HepG2 (cell line): ENCODE data around the gene ABHD17A. TPM values are rescaled to one million over a fixed set of nuclear protein-coding genes. Genes with fewer than 3 reads are reported as not detected.

Experiments used
- ARHGAP35 ChIP-seq: sonication (generic); formaldehyde crosslinking; IDR thresholded peaks from 2 replicates; pipeline ENCODE4 v1.9.0; 2022; ENCODE audit warnings: mild to moderate bottlenecking, inconsistent platforms, moderate library complexity, missing genetic modification reagents, borderline replicate concordance
- HNRNPL ChIP-seq: fragments of 200-400 bp; formaldehyde crosslinking; IDR thresholded peaks from 2 replicates; pipeline ENCODE4 v1.6.1; 2017; ENCODE audit warnings: mild to moderate bottlenecking, low read depth, low read length
- KLF11 ChIP-seq: IDR thresholded peaks from 2 replicates; pipeline ENCODE4 v1.6.1; 2016; ENCODE audit warnings: missing compliant biosample characterization
- MED8 ChIP-seq: sonication (generic); formaldehyde crosslinking; IDR thresholded peaks from 2 replicates; pipeline ENCODE4 v1.8.1; 2023; ENCODE audit warnings: mild to moderate bottlenecking, missing genetic modification reagents; ENCODE audit not compliant: insufficient replicate concordance
- MLLT10 ChIP-seq: sonication (generic); formaldehyde crosslinking; IDR thresholded peaks from 2 replicates; pipeline ENCODE4 v1.4.0; 2020; ENCODE audit warnings: missing genetic modification reagents
- NR1H2 ChIP-seq: sonication (generic); formaldehyde crosslinking; IDR thresholded peaks from 2 replicates; pipeline ENCODE4 v1.8.1; 2022; ENCODE audit warnings: low read depth, missing genetic modification reagents, borderline replicate concordance
- PHF5A ChIP-seq: IDR thresholded peaks from one replicate; pipeline ENCODE4 v1.6.1; 2018; ENCODE audit warnings: low read depth, missing genetic modification reagents; ENCODE audit not compliant: unreplicated experiment
- SCMH1 ChIP-seq: sonication (generic); formaldehyde crosslinking; IDR thresholded peaks from 2 replicates; pipeline ENCODE4 v1.9.0; 2021; ENCODE audit warnings: missing genetic modification reagents, mild to moderate bottlenecking, borderline replicate concordance
- SRSF4 ChIP-seq: fragments of 200-400 bp; formaldehyde crosslinking; IDR thresholded peaks from one replicate; pipeline ENCODE4 v1.6.1; 2018; ENCODE audit warnings: mild to moderate bottlenecking, low read depth, low read length, moderate library complexity; ENCODE audit not compliant: poor library complexity, severe bottlenecking
- ZBTB7A ChIP-seq: sonication (generic); formaldehyde crosslinking; IDR thresholded peaks from 2 replicates; pipeline ENCODE4 v1.8.0; 2022; ENCODE audit warnings: mild to moderate bottlenecking, missing genetic modification reagents
- ZFYVE20 ChIP-seq: sonication (generic); formaldehyde crosslinking; IDR thresholded peaks from 2 replicates; pipeline ENCODE4 v1.8.0; 2023; ENCODE audit warnings: low read depth, mild to moderate bottlenecking, moderate library complexity, missing genetic modification reagents, borderline replicate concordance
- ZNF101 ChIP-seq: sonication (generic); formaldehyde crosslinking; IDR thresholded peaks from 2 replicates; pipeline ENCODE4 v1.4.0; 2020; ENCODE audit warnings: mild to moderate bottlenecking, low read depth, missing genetic modification reagents, borderline replicate concordance
- ZNF260 ChIP-seq: sonication (generic); formaldehyde crosslinking; IDR thresholded peaks from 2 replicates; pipeline ENCODE4 v1.4.0; 2020; ENCODE audit warnings: missing genetic modification reagents, low read depth, mild to moderate bottlenecking, borderline replicate concordance
- ZNF3 ChIP-seq: IDR thresholded peaks from 2 replicates; pipeline ENCODE4 v1.7.0; 2017; ENCODE audit warnings: inconsistent platforms
- ZNF382 ChIP-seq: sonication (generic); formaldehyde crosslinking; IDR thresholded peaks from 2 replicates; pipeline ENCODE4 v1.5.0; 2020; ENCODE audit warnings: missing genetic modification reagents, mild to moderate bottlenecking, borderline replicate concordance
- ZNF569 ChIP-seq: sonication (generic); formaldehyde crosslinking; IDR thresholded peaks from 2 replicates; pipeline ENCODE4 v1.5.0; 2020; ENCODE audit warnings: mild to moderate bottlenecking, missing genetic modification reagents, moderate library complexity, borderline replicate concordance
- ZSCAN9 ChIP-seq: IDR thresholded peaks from 2 replicates; pipeline ENCODE4 v1.6.1; 2016; ENCODE audit warnings: borderline replicate concordance
- polyA plus RNA-seq, 8 experiments: library from polyadenylated mRNA; depleted of rRNA in 3 of 8; stranded (reverse) in 7 of 8; unstranded in 1 of 8; fragments of >200 nt; fragmentation: Illumina TruSeq in 4 of 8; extraction: Trizol in 4 of 8; gene quantifications; 2 replicates each; pipeline versions ENCODE4 v1.2.1 to v1.2.3, GENCODE V29; 2011 to 2016; ENCODE audit warnings: low read depth in 4 of 8, missing spikeins in 1 of 8, mixed read lengths in 1 of 8; ENCODE audit not compliant: insufficient read depth in 1 of 8
- total RNA-seq, 5 experiments: library from RNA; depleted of rRNA; stranded (reverse); fragments of >200 nt; fragmentation: Illumina TruSeq; extraction: Trizol; gene quantifications; 2 replicates each; pipeline ENCODE4 v1.2.3, GENCODE V29; 2016; ENCODE audit warnings: low read depth in 1 of 5
- TF ChIP-seq, protein P1 (sequence below): sonication (generic); formaldehyde crosslinking; IDR thresholded peaks from 2 replicates; pipeline ENCODE4 v1.5.0; 2020; ENCODE audit warnings: mild to moderate bottlenecking, missing genetic modification reagents, borderline replicate concordance
- TF ChIP-seq, protein P2 (sequence below): sonication (generic); formaldehyde crosslinking; IDR thresholded peaks from 2 replicates; pipeline ENCODE4 v1.4.0; 2020; ENCODE audit warnings: mild to moderate bottlenecking, missing genetic modification reagents
- TF ChIP-seq, protein P3 (sequence below): sonication (generic); formaldehyde crosslinking; IDR thresholded peaks from 2 replicates; pipeline ENCODE4 v1.5.0; 2020; ENCODE audit warnings: missing genetic modification reagents

ABHD17A gene
- total and polyA plus RNA-seq, 2 of the 13 experiments (the other 11 are each of a cell fraction or from before 2014, with no cell fraction given) = 27.7 to 40.8 TPM

DNA sequence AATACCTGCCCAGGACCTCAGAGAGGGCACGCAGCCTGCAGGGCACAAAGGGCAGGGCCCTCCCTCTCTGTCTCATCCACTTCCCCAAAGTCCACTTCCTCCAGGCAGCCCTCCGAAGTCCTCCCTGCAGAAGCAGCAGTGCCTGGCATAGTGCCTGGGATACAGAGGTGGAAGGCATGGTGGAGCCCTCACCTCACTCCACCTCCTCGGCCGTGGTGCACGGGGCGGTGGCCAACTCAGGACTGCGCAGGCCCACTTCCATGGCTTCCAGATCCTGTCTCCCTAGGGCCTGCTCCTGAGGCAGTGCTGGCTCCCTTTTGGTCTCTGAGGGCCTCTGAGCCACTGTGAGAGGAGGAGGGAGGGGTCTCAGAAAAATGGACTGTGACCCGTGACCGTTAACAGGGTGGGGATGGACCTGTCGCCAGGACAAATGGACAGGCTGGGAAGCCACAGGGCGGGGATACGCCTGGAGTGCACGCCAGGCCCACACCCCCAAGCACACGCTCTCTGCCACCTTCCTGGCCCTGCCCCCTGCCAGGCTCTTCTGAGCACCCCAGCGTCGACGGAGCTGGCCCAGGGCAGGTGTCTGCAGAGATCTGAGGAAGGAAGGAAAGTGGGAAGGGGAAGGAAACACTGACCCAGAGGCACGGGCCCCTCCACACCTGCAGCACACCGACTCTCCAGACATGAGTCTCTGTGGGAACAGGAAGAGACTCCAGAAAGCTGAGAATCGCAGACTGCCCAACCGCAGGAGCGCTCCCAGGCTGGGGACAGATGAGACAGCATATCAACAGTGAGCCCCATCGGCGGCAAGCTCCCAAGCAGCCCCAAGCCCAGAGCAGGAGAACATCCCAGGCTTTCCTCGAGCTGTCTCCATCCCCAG is 45.4 kb downstream of the ABHD17A start (continued):
- TF ChIP-seq, protein P1, sequence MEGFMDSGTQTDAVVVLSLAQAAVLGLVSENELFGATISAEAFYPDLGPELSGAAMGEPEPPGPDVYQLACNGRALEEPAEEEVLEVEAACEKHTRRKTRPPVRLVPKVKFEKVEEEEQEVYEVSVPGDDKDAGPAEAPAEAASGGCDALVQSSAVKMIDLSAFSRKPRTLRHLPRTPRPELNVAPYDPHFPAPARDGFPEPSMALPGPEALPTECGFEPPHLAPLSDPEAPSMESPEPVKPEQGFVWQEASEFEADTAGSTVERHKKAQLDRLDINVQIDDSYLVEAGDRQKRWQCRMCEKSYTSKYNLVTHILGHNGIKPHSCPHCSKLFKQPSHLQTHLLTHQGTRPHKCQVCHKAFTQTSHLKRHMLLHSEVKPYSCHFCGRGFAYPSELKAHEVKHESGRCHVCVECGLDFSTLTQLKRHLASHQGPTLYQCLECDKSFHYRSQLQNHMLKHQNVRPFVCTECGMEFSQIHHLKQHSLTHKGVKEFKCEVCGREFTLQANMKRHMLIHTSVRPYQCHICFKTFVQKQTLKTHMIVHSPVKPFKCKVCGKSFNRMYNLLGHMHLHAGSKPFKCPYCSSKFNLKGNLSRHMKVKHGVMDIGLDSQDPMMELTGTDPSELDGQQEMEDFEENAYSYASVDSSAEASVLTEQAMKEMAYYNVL (CRISPR knock-in tag) = no peak; the same call in 1 of the 2 replicates
- TF ChIP-seq ZNF101 (CRISPR knock-in tag) = no peak
- no peak for TF ChIP-seq KLF11
- TF ChIP-seq SCMH1 = no peak
- TF ChIP-seq ZFYVE20 (CRISPR knock-in tag) = no peak
- TF ChIP-seq ZBTB7A (CRISPR knock-in tag) = no peak
- no peak for TF ChIP-seq SRSF4
- TF ChIP-seq MLLT10 (CRISPR knock-in tag) = no peak
- TF ChIP-seq HNRNPL = peak; percentile 93
- TF ChIP-seq, protein P2, sequence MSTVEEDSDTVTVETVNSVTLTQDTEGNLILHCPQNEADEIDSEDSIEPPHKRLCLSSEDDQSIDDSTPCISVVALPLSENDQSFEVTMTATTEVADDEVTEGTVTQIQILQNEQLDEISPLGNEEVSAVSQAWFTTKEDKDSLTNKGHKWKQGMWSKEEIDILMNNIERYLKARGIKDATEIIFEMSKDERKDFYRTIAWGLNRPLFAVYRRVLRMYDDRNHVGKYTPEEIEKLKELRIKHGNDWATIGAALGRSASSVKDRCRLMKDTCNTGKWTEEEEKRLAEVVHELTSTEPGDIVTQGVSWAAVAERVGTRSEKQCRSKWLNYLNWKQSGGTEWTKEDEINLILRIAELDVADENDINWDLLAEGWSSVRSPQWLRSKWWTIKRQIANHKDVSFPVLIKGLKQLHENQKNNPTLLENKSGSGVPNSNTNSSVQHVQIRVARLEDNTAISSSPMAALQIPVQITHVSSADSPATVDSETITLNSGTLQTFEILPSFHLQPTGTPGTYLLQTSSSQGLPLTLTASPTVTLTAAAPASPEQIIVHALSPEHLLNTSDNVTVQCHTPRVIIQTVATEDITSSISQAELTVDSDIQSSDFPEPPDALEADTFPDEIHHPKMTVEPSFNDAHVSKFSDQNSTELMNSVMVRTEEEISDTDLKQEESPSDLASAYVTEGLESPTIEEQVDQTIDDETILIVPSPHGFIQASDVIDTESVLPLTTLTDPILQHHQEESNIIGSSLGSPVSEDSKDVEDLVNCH = no peak
- no peak for TF ChIP-seq ZNF382 (CRISPR knock-in tag)
- no peak for TF ChIP-seq ZNF569
- no peak for TF ChIP-seq PHF5A (CRISPR knock-in tag)
- no peak for TF ChIP-seq ZSCAN9 (CRISPR knock-in tag)
- no peak for TF ChIP-seq NR1H2 (CRISPR knock-in tag)
- no peak for TF ChIP-seq ZNF260 (CRISPR knock-in tag)
- no peak for TF ChIP-seq ZNF3
- no peak for TF ChIP-seq ARHGAP35
- TF ChIP-seq MED8 (CRISPR knock-in tag) = no peak
- TF ChIP-seq, protein P3, sequence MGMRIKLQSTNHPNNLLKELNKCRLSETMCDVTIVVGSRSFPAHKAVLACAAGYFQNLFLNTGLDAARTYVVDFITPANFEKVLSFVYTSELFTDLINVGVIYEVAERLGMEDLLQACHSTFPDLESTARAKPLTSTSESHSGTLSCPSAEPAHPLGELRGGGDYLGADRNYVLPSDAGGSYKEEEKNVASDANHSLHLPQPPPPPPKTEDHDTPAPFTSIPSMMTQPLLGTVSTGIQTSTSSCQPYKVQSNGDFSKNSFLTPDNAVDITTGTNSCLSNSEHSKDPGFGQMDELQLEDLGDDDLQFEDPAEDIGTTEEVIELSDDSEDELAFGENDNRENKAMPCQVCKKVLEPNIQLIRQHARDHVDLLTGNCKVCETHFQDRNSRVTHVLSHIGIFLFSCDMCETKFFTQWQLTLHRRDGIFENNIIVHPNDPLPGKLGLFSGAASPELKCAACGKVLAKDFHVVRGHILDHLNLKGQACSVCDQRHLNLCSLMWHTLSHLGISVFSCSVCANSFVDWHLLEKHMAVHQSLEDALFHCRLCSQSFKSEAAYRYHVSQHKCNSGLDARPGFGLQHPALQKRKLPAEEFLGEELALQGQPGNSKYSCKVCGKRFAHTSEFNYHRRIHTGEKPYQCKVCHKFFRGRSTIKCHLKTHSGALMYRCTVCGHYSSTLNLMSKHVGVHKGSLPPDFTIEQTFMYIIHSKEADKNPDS (CRISPR knock-in tag) = no peak
